GM21515 (cell line): ENCODE results near the gene PSAT1.
A peak's percentile ranks its signal among the peaks of the same experiment; 100 is the strongest.

Source experiments
- ATAC-seq: cut with Tn5 transposase; IDR thresholded peaks from one replicate; pipeline ENCODE4 v1.9.1; 2021; ENCODE audit not compliant: unreplicated experiment

The PSAT1 gene

GRCh38 chr9:78314953-78315870 lies 18.3 kb downstream of the PSAT1 start:
- ATAC-seq: no peak

- no peak for ATAC-seq
These were observed 19.4 kb downstream of the PSAT1 start for GRCh38 chr9:78316166-78316892.

GRCh38 chr9:78319197-78320029 lies 22.5 kb downstream of the PSAT1 start:
- no peak for ATAC-seq

GRCh38 chr9:78320030-78320693 lies 23.2 kb downstream of the PSAT1 start:
- ATAC-seq: no peak

- ATAC-seq: no peak
These were observed 24.1 kb downstream of the PSAT1 start for GRCh38 chr9:78320875-78321496.

- ATAC-seq: no peak
These were observed 24.6 kb downstream of the PSAT1 start for GRCh38 chr9:78321505-78321904.

GRCh38 chr9:78324068-78324650 lies 27.2 kb downstream of the PSAT1 start:
- no peak for ATAC-seq

GRCh38 chr9:78324682-78325081 lies 27.8 kb downstream of the PSAT1 start:
- no peak for ATAC-seq

- ATAC-seq: no peak
These were observed 28.4 kb downstream of the PSAT1 start for GRCh38 chr9:78325343-78325742.

- no peak for ATAC-seq
These were observed 29.0 kb downstream of the PSAT1 start for GRCh38 chr9:78325846-78326360.

GRCh38 chr9:78326564-78326963 lies 29.6 kb downstream of the PSAT1 start:
- no peak for ATAC-seq

- ATAC-seq: no peak
These were observed 35.5 kb downstream of the PSAT1 start for GRCh38 chr9:78332381-78332780.

GRCh38 chr9:78348848-78349247 lies 51.9 kb downstream of the PSAT1 start:
- no peak for ATAC-seq

- ATAC-seq: no peak
These were observed 54.9 kb downstream of the PSAT1 start for GRCh38 chr9:78351816-78352215.

- ATAC-seq: no peak
These were observed 57.5 kb downstream of the PSAT1 start for GRCh38 chr9:78354324-78354973.

GRCh38 chr9:78354989-78355388 lies 58.1 kb downstream of the PSAT1 start:
- ATAC-seq: no peak

GRCh38 chr9:78356634-78357033 lies 59.7 kb downstream of the PSAT1 start:
- no peak for ATAC-seq

- peak; percentile 47 for ATAC-seq
These were observed 60.4 kb downstream of the PSAT1 start for GRCh38 chr9:78357165-78357873.
